A673 (cell line): Measurements from ENCODE around the gene FEV.

Experiments
- EZH2 ChIP-seq: fragments of 200-600 bp; sonication (generic); IDR thresholded peaks from 2 replicates; pipeline ENCODE4 v1.6.1; 2017; ENCODE audit warnings: borderline replicate concordance, low read depth, mild to moderate bottlenecking, mixed read lengths, antibody characterized with exemption, low read length; ENCODE audit not compliant: poor library complexity, severe bottlenecking
- TF ChIP-seq, protein P1 (sequence below): fragments of 300-800, 200-600 bp; sonication (generic); conservative IDR thresholded peaks from 2 replicates; pipeline ENCODE4 v1.5.1; 2017; ENCODE audit warnings: low read depth, mild to moderate bottlenecking, antibody characterized with exemption, low read length, moderate library complexity, mixed read lengths

DNA sequence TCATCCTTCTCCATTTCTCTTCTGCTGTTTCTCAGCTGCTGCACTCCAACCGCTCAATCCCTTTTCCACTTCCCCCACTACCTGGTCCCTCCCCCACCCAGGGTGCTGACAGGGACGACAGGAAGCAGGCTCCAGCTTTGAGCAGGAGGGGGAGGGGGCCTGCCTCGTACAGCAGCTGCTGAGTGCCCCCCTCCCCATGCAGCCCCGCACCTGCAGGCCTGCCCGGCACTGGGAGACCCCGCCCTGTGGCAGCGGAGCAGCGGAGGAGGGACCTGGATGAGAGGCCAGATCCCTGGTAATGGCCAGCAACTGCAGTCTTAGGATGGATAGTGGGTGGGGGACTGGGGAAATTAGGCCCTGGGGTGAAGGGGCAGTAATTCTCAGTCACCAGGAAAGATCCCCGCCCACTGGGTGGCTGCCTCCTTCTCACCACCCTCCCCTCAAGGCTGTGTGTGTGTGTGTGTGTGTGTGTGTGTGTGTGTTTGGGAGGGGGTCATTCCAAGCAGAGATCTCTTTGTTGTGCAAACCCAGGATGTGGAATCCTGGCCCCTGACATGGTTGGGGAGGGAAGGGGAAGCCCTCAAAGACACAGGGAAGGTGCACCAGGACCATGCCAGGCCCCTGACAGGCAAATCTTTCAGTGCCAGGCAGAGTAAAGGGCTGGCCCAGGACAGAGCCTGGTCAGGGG is 15.0 kb upstream of the FEV start:
- TF ChIP-seq, protein P1, sequence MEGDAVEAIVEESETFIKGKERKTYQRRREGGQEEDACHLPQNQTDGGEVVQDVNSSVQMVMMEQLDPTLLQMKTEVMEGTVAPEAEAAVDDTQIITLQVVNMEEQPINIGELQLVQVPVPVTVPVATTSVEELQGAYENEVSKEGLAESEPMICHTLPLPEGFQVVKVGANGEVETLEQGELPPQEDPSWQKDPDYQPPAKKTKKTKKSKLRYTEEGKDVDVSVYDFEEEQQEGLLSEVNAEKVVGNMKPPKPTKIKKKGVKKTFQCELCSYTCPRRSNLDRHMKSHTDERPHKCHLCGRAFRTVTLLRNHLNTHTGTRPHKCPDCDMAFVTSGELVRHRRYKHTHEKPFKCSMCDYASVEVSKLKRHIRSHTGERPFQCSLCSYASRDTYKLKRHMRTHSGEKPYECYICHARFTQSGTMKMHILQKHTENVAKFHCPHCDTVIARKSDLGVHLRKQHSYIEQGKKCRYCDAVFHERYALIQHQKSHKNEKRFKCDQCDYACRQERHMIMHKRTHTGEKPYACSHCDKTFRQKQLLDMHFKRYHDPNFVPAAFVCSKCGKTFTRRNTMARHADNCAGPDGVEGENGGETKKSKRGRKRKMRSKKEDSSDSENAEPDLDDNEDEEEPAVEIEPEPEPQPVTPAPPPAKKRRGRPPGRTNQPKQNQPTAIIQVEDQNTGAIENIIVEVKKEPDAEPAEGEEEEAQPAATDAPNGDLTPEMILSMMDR: no peak
- no peak for TF ChIP-seq EZH2
